ENCODE measurements around the gene GADD45GIP1.
A peak's percentile ranks its signal among the peaks of the same experiment; 100 is the strongest.
"Not testable (repeated sequence)": the region's sequence is repeated elsewhere in the genome, so short reads cannot be mapped to it uniquely, and the experiment has no call there.

GADD45GIP1 gene

GRCh38 chr19:12918253-12918652 lies 38.8 kb downstream of the GADD45GIP1 start:
- H3K4me2 ChIP-seq (ENCODE audit: low read depth, low read length, poor library complexity, severe bottlenecking) = peak overlapping the region; percentile 43
- peaks cover 11% of the 10 kb centered on the region; the same call in 1 of the 2 replicates for H3K36me3 ChIP-seq (ENCODE audit: insufficient read depth, low read length)
- TF ChIP-seq CTCF (conservative IDR thresholded peaks at IDR 0.05; ENCODE audit: low read length) = no peak
- no peak for TF ChIP-seq EZH2phosphoT487 (IDR thresholded peaks at IDR 0.05; ENCODE audit: borderline replicate concordance)
- no peaks in the 10 kb centered on the region; the same call in 1 of the 2 replicates for H3F3A ChIP-seq (ENCODE audit: low read depth)
- no peaks in the 10 kb centered on the region for H3K9me3 ChIP-seq (ENCODE audit: insufficient read depth, low read depth, low read length)
- peaks cover 7% of the 10 kb centered on the region; the same call in 1 of the 2 replicates for H3K79me2 ChIP-seq (ENCODE audit: insufficient read depth, low read length)
- H3K4me1 ChIP-seq (ENCODE audit: insufficient read depth, low read length, poor library complexity, severe bottlenecking) = peaks cover 38% of the 10 kb centered on the region
- H4K20me1 ChIP-seq (ENCODE audit: insufficient read depth, low read length, poor library complexity, severe bottlenecking) = no peaks in the 10 kb centered on the region
- H3K9me2 ChIP-seq (replicated peaks; ENCODE audit: low read depth, low read length) = no peaks in the 10 kb centered on the region
- H2AFZ ChIP-seq (ENCODE audit: low read length) = no peak overlapping the region
- H3K9ac ChIP-seq (ENCODE audit: low read depth, low read length, poor library complexity, severe bottlenecking) = peak overlapping the region; percentile 75
- H3K4me3 ChIP-seq (ENCODE audit: low read length, poor library complexity, severe bottlenecking) = peak overlapping the region; percentile 70
- H3K27me3 ChIP-seq (ENCODE audit: insufficient read depth, low read length, poor library complexity, severe bottlenecking) = no peaks in the 10 kb centered on the region

- not testable (repeated sequence) for H3K27me3 ChIP-seq (ENCODE audit: insufficient read depth, low read length, poor library complexity, severe bottlenecking); H3K36me3 ChIP-seq (ENCODE audit: insufficient read depth, low read length); H3F3A ChIP-seq (ENCODE audit: low read depth); H3K9me2 ChIP-seq (replicated peaks; ENCODE audit: low read depth, low read length); H2AFZ ChIP-seq (ENCODE audit: low read length); H3K4me2 ChIP-seq (ENCODE audit: low read depth, low read length, poor library complexity, severe bottlenecking); H3K79me2 ChIP-seq (ENCODE audit: insufficient read depth, low read length); H3K4me3 ChIP-seq (ENCODE audit: low read length, poor library complexity, severe bottlenecking); H4K20me1 ChIP-seq (ENCODE audit: insufficient read depth, low read length, poor library complexity, severe bottlenecking); H3K9me3 ChIP-seq (ENCODE audit: insufficient read depth, low read depth, low read length)
- H3K9ac ChIP-seq (ENCODE audit: low read depth, low read length, poor library complexity, severe bottlenecking) = peak overlapping the region; percentile 73
- peaks cover 44% of the 10 kb centered on the region for H3K4me1 ChIP-seq (ENCODE audit: insufficient read depth, low read length, poor library complexity, severe bottlenecking)
These were observed 41.2 kb downstream of the GADD45GIP1 start for GRCh38 chr19:12915860-12916259.

GRCh38 chr19:12913851-12914690 lies 43.0 kb downstream of the GADD45GIP1 start:
- H2AFZ ChIP-seq (ENCODE audit: low read length) = peak overlapping the region; percentile 35; the same call in 1 of the 2 replicates
- no peaks in the 10 kb centered on the region for H3K9me2 ChIP-seq (replicated peaks; ENCODE audit: low read depth, low read length)
- no peaks in the 10 kb centered on the region for H3K27me3 ChIP-seq (ENCODE audit: insufficient read depth, low read length, poor library complexity, severe bottlenecking)
- no peaks in the 10 kb centered on the region for H3F3A ChIP-seq (ENCODE audit: low read depth)
- H3K9me3 ChIP-seq (ENCODE audit: insufficient read depth, low read depth, low read length) = no peaks in the 10 kb centered on the region
- peak overlapping the region; percentile 80 for H3K4me2 ChIP-seq (ENCODE audit: low read depth, low read length, poor library complexity, severe bottlenecking)
- H3K4me1 ChIP-seq (ENCODE audit: insufficient read depth, low read length, poor library complexity, severe bottlenecking) = peaks cover 44% of the 10 kb centered on the region
- H3K9ac ChIP-seq (ENCODE audit: low read depth, low read length, poor library complexity, severe bottlenecking) = peak overlapping the region; percentile 73
- peaks cover 7% of the 10 kb centered on the region; the same call in 1 of the 2 replicates for H3K79me2 ChIP-seq (ENCODE audit: insufficient read depth, low read length)
- no peaks in the 10 kb centered on the region for H3K36me3 ChIP-seq (ENCODE audit: insufficient read depth, low read length)
- TF ChIP-seq CTCF (conservative IDR thresholded peaks at IDR 0.05; ENCODE audit: low read length) = no peak
- no peaks in the 10 kb centered on the region for H4K20me1 ChIP-seq (ENCODE audit: insufficient read depth, low read length, poor library complexity, severe bottlenecking)
- H3K4me3 ChIP-seq (ENCODE audit: low read length, poor library complexity, severe bottlenecking) = peak overlapping the region; percentile 70
